Lung (tissue), 12 donors: ENCODE results near the gene PRKCE. TPM values are rescaled to one million over a fixed set of nuclear protein-coding genes. Genes with fewer than 3 reads are reported as not detected.
A peak's percentile ranks its signal among the peaks of the same experiment; 100 is the strongest.

ENCODE experiments used
- ATAC-seq: fragments of 200-7000 bp; cut with Tn5 transposase; one replicate; pipeline ENCODE4 v1.9.1; 2020; ENCODE audit warnings: moderate number of reproducible peaks; ENCODE audit not compliant: insufficient read depth, low FRiP score
- DNase-seq, 3 donors: peaks; one replicate each; pipeline ENCODE4 v3.0.0-alpha.2; 2013 to 2017
- H3K27ac ChIP-seq, 2 donors: one replicate each; pipeline ENCODE4 v1.5.1; 2013; ENCODE audit warnings: mild to moderate bottlenecking in 2 of 2, moderate library complexity in 2 of 2, control low read depth in 1 of 2, inconsistent platforms in 1 of 2, low read depth in 1 of 2, low read length in 1 of 2
- H3K27me3 ChIP-seq, 3 donors: one replicate each; pipeline ENCODE4 v1.5.1; 2013; ENCODE audit warnings: low read length in 2 of 3; ENCODE audit not compliant: control insufficient read depth in 3 of 3, insufficient read depth in 3 of 3
- H3K36me3 ChIP-seq, 4 donors: one replicate each; pipeline ENCODE4 v1.5.1; 2013; ENCODE audit warnings: low read length in 4 of 4, mild to moderate bottlenecking in 1 of 4, moderate library complexity in 1 of 4; ENCODE audit not compliant: control insufficient read depth in 4 of 4, insufficient read depth in 4 of 4
- H3K4me1 ChIP-seq, 5 donors: one replicate each; pipeline ENCODE4 v1.5.1; 2013; ENCODE audit warnings: low read length in 5 of 5, mild to moderate bottlenecking in 2 of 5, moderate library complexity in 1 of 5; ENCODE audit not compliant: control insufficient read depth in 5 of 5, insufficient read depth in 5 of 5
- H3K4me3 ChIP-seq: one replicate; pipeline ENCODE4 v1.5.1; 2013; ENCODE audit warnings: mild to moderate bottlenecking, control low read depth, moderate library complexity
- H3K9ac ChIP-seq, 2 donors: one replicate each; pipeline ENCODE4 v1.5.1; 2013; ENCODE audit warnings: low read length in 2 of 2, control low read depth in 1 of 2; ENCODE audit not compliant: insufficient read depth in 1 of 2
- H3K9me3 ChIP-seq, 4 donors: one replicate each; pipeline ENCODE4 v1.5.1; 2013; ENCODE audit warnings: low read length in 3 of 4, mild to moderate bottlenecking in 1 of 4, moderate library complexity in 1 of 4; ENCODE audit not compliant: control insufficient read depth in 4 of 4, insufficient read depth in 3 of 4
- WGBS, 2 donors: extraction: QIAGEN DNeasy Blood & Tissue Kit; methylation state at CpG; one replicate each; pipeline ENCODE4 v1.1.7; 2013; 5-methylcytosine and 5-hydroxymethylcytosine counted together
- polyA plus RNA-seq, 2 donors: library from polyadenylated mRNA; stranded (reverse); fragments of 200-250 nt; gene quantifications; one replicate each; pipeline ENCODE4 v1.2.1, GENCODE V29; 2013
- total RNA-seq, 2 donors: library from RNA; depleted of rRNA in 1 of 2; stranded (reverse); fragments of >200 nt in 1 of 2; gene quantifications; one replicate each; pipeline ENCODE4 v1.2.1, GENCODE V29; 2014 to 2021
- TF ChIP-seq, protein P1 (sequence below): IDR thresholded peaks from 2 replicates; pipeline ENCODE4 v1.5.1; 2012; ENCODE audit warnings: mild to moderate bottlenecking; ENCODE audit errors: control extremely low read depth, extremely low read depth
- donor health status: control.
- donor health status: control.
- donor health status: Bipolar disorder and iron deficiency.
- donor health status: healthy.
- donor health status: DM: yes; HTN: yes; CAD: no.

The PRKCE gene
- total and polyA plus RNA-seq, 4 donors, result 12.5 to 82.2 (median 32.1) TPM

DNA sequence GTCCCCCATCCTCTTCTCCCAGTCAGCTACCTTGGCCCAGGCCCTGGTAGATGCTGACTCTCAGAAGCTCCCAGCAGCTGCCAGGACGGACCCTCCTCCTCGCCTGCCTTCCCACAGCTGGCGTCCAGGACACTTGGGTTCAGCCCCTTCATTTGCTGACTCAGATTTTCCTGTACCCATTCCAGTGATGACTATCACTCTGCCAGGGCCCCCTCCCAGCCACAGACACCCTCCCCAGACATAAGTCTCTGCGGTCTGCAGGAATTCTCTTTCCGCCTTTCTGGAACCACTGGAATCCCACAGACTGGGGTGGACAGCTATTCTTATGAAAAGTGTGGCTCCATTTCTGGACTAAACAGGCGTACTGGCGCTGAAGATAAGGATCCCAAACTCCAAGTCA is 385.5 kb downstream of the PRKCE start:
- Histone ChIP-seq H3K9ac (no peak overlapping the region), H3K36me3 (peaks cover 0 to 4% (median under 1%) of the 10 kb centered on the region in 4 donors), H3K4me3 (no peak overlapping the region), H3K9me3 (no peaks in the 10 kb centered on the region), H3K27me3 (no peaks in the 10 kb centered on the region), H3K27ac (peak overlapping the region in 1 of 2 donors; percentile 55), H3K4me1 (peaks cover 5 to 32% (median 6%) of the 10 kb centered on the region in 5 donors)
- ATAC-seq (no peak), DNase-seq (no peak)
- TF ChIP-seq, protein P1, sequence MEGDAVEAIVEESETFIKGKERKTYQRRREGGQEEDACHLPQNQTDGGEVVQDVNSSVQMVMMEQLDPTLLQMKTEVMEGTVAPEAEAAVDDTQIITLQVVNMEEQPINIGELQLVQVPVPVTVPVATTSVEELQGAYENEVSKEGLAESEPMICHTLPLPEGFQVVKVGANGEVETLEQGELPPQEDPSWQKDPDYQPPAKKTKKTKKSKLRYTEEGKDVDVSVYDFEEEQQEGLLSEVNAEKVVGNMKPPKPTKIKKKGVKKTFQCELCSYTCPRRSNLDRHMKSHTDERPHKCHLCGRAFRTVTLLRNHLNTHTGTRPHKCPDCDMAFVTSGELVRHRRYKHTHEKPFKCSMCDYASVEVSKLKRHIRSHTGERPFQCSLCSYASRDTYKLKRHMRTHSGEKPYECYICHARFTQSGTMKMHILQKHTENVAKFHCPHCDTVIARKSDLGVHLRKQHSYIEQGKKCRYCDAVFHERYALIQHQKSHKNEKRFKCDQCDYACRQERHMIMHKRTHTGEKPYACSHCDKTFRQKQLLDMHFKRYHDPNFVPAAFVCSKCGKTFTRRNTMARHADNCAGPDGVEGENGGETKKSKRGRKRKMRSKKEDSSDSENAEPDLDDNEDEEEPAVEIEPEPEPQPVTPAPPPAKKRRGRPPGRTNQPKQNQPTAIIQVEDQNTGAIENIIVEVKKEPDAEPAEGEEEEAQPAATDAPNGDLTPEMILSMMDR, result no peak
- 91 to 96% methylated on average over 7 of the region's 7 CpGs for WGBS, 2 donors

DNA sequence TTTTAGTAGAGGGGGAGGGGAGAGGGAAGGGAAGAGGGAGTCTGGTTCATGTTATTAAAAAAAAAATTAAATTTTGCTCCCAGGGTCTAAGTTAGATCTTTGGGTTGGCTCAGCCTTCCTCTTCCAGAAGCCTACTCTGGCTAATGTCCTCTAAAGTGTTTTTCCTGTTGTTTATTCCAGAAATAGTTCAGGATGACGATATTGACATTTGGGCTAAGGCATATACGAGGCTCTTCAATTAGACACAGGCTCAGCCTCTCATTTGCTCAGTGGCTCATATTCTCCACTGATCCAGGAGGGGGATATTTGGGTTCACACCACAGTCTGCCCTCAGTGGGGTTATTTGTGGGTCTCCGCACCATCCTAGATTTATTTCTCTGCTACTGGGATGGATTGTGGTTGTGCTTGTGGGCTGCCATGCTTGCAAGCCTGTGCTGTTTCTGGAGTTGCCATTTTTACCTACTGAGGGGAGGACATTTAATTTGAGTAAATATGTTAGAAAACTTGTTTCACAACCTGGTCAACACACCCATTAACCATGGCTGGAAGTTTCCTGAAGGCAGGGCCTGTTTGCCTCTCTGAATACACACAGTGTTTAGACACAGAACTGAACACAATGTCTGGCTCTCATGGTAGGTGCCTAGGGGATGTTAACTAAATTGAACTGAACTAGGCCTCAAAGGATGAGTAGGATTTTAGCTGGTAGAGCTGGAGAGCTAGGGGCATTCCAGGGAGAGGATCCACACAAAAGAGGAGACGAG is 388.2 kb downstream of the PRKCE start:
- H3K27me3 ChIP-seq, result no peaks in the 10 kb centered on the region
- no peak for DNase-seq
- WGBS, 2 donors, result 75 to 84% methylated on average over 4 of the region's 4 CpGs
- H3K9ac ChIP-seq, result no peak overlapping the region
- peak overlapping the region in 1 of 2 donors; percentile 79 for H3K27ac ChIP-seq
- H3K36me3 ChIP-seq, result peaks cover 0 to 2% (median 0%) of the 10 kb centered on the region in 4 donors
- H3K9me3 ChIP-seq, result no peaks in the 10 kb centered on the region
- no peak for ATAC-seq
- TF ChIP-seq, protein P1, result no peak
- H3K4me1 ChIP-seq, result peaks cover 5 to 42% (median 11%) of the 10 kb centered on the region in 5 donors
- H3K4me3 ChIP-seq, result no peak overlapping the region

DNA sequence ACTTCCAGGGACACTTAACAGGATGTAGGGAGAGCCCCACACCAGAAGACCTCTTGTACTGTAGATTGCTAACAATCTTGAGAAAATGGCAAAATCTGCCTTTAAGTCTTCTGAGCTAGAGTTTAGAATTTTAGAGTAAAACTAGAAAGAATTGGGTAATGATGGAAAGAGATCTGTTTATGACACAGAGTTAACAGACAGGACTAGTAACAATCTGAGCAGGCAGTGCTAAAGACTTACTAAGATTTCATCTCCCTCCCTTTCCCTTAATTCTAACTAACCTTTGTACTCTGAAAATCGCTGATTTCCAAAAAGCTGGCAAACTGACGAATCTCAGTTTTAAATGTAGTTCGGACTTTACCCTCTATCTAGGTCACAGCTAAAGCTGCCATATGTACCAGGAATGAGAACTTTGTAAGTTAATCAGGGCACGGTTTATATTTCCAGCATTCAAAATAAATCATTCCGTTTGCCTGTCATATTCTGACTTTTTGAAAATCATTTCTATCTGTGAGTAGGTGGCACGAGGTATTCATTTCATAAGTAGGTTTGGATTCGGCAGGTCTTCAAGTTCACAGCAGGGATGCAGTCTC is 389.2 kb downstream of the PRKCE start:
- TF ChIP-seq, protein P1, result no peak
- Histone ChIP-seq H3K27ac (peak overlapping the region in 1 of 2 donors; percentile 79), H3K27me3 (no peaks in the 10 kb centered on the region), H3K9me3 (no peaks in the 10 kb centered on the region), H3K4me1 (peaks cover 5 to 42% (median 10%) of the 10 kb centered on the region in 5 donors), H3K36me3 (peaks cover 0 to 2% (median 0%) of the 10 kb centered on the region in 4 donors), H3K9ac (no peak overlapping the region), H3K4me3 (no peak overlapping the region)
- no peak for DNase-seq
- ATAC-seq, result no peak
- 93 to 95% methylated on average over 7 of the region's 7 CpGs for WGBS, 2 donors
